MM.1S (cell line): Measurements from ENCODE around the gene DYRK3.

ENCODE experiments used
- CTCF ChIP-seq: fragments of 300-600 bp; sonication (generic); IDR thresholded peaks from 2 replicates; pipeline ENCODE4 v1.5.1; 2016; ENCODE audit warnings: antibody characterized with exemption, low read length, mixed read lengths
- EZH2 ChIP-seq: fragments of 300-600 bp; sonication (generic); optimal IDR thresholded peaks from 2 replicates; pipeline ENCODE3; 2017; ENCODE audit warnings: low read depth, mild to moderate bottlenecking, antibody characterized with exemption, low read length, mixed read lengths

GRCh38 chr1:206680279-206680678 lies 44.9 kb downstream of the DYRK3 start:
- no peak for TF ChIP-seq CTCF
- TF ChIP-seq EZH2: no peak
